GM21515 (cell line): ENCODE measurements around the gene CAPZB.

Experiments
- ATAC-seq: cut with Tn5 transposase; IDR thresholded peaks from one replicate; pipeline ENCODE4 v1.9.1; 2021; ENCODE audit not compliant: unreplicated experiment

Gene CAPZB

GRCh38 chr1:19372136-19372514, 113.2 kb downstream of the CAPZB start:
- no peak for ATAC-seq

GRCh38 chr1:19371226-19372135, 113.9 kb downstream of the CAPZB start:
- ATAC-seq: no peak

GRCh38 chr1:19370453-19371170, 114.7 kb downstream of the CAPZB start:
- ATAC-seq: no peak

GRCh38 chr1:19369396-19370090, 115.8 kb downstream of the CAPZB start:
- ATAC-seq: no peak

GRCh38 chr1:19368964-19369363, 116.4 kb downstream of the CAPZB start:
- ATAC-seq: no peak

- ATAC-seq: no peak
Measured at GRCh38 chr1:19368050-19368449, 117.3 kb downstream of the CAPZB start.

- ATAC-seq: no peak
Measured at GRCh38 chr1:19367584-19368041, 117.7 kb downstream of the CAPZB start.

- ATAC-seq: no peak
Measured at GRCh38 chr1:19366599-19367536, 118.5 kb downstream of the CAPZB start.

- no peak for ATAC-seq
Measured at GRCh38 chr1:19365721-19366120, 119.6 kb downstream of the CAPZB start.

- ATAC-seq: no peak
Measured at GRCh38 chr1:19363536-19364152, 121.7 kb downstream of the CAPZB start.

- no peak for ATAC-seq
Measured at GRCh38 chr1:19361611-19362147, 123.7 kb downstream of the CAPZB start.

GRCh38 chr1:19360843-19361610, 124.3 kb downstream of the CAPZB start:
- no peak for ATAC-seq

- no peak for ATAC-seq
Measured at GRCh38 chr1:19360432-19360831, 124.9 kb downstream of the CAPZB start.

- no peak for ATAC-seq
Measured at GRCh38 chr1:19360016-19360415, 125.3 kb downstream of the CAPZB start.

GRCh38 chr1:19359357-19359756, 126.0 kb downstream of the CAPZB start:
- no peak for ATAC-seq

GRCh38 chr1:19358710-19359109, 126.6 kb downstream of the CAPZB start:
- ATAC-seq: no peak

GRCh38 chr1:19357299-19357986, 127.9 kb downstream of the CAPZB start:
- no peak for ATAC-seq

GRCh38 chr1:19356266-19356665, 129.1 kb downstream of the CAPZB start:
- ATAC-seq: no peak
